A549 (cell line): ENCODE measurements around the gene SLIT3. TPM values are rescaled to one million over a fixed set of nuclear protein-coding genes. Genes with fewer than 3 reads are reported as not detected.

Experiments
- ATAC-seq, 2 experiments: fragments of 200-7000 bp in 1 of 2; fragments of >200 bp in 1 of 2; cut with Nextera tagmentation in 1 of 2; cut with Tn5 transposase in 1 of 2; 3 replicates each; pipeline versions ENCODE4 v1.8.0 to v1.9.1; 2018 to 2020; ENCODE audit warnings: mild to moderate bottlenecking in 1 of 2, moderate library complexity in 1 of 2
- CTCF ChIA-PET: fragments of 300-600 bp; sonication (Branson Sonifier 250); formaldehyde crosslinking; extraction: SDS; loops from one replicate; lab custom pipeline; 2021; ENCODE audit warnings: antibody characterized with exemption, inconsistent platforms; lab: Yijun Ruan, JAX
- POLR2A ChIA-PET: fragments of 350-600 bp; formaldehyde crosslinking; extraction: SDS; loops from one replicate; lab custom pipeline; 2021; ENCODE audit warnings: antibody characterized with exemption, inconsistent platforms; lab: Yijun Ruan, JAX
- DNase-seq, 2 experiments: peaks; one replicate each; pipeline versions ENCODE4 v3.0.0 to v3.0.0-alpha.2; 2011 to 2016; ENCODE audit warnings: low read depth in 1 of 2, low spot score in 1 of 2
- FAIRE-seq: peaks from 2 replicates; lab custom pipeline; 2011; peaks lifted over from hg19 to GRCh38; lab: Jason Lieb, UNC
- H3K27ac ChIP-seq, 2 experiments: fragments of >200 bp; sonication (Bioruptor Twin); formaldehyde crosslinking; 3 replicates each; pipeline ENCODE4 v1.5.1; 2016 to 2017
- H3K4me1 ChIP-seq: fragments of >200 bp; sonication (Bioruptor Twin); formaldehyde crosslinking; 3 replicates; pipeline ENCODE4 v1.6.1; 2016
- H3K4me2 ChIP-seq: fragments of >200 bp; sonication (Bioruptor Twin); formaldehyde crosslinking; 3 replicates; pipeline ENCODE4 v1.6.1; 2016
- H3K4me3 ChIP-seq: fragments of >200 bp; sonication (Bioruptor Twin); formaldehyde crosslinking; 3 replicates; pipeline ENCODE4 v1.5.1; 2016
- H3K9me3 ChIP-seq: fragments of >200 bp; sonication (Bioruptor Twin); formaldehyde crosslinking; 3 replicates; pipeline ENCODE4 v1.6.1; 2016
- CBX2 ChIP-seq: fragments of 200-600 bp; sonication (generic); IDR thresholded peaks from 2 replicates; pipeline ENCODE4 v1.6.1; 2016; ENCODE audit warnings: low read depth, mild to moderate bottlenecking, borderline replicate concordance
- CBX8 ChIP-seq: fragments of 200-600 bp; sonication (generic); IDR thresholded peaks from 2 replicates; pipeline ENCODE4 v1.6.1; 2016
- CEBPB ChIP-seq, 2 experiments: fragments of >200 bp in 1 of 2; sonication (Bioruptor Twin) in 1 of 2; formaldehyde crosslinking in 1 of 2; IDR thresholded peaks; 2 replicates each; pipeline ENCODE4 v1.6.1; 2012 to 2016
- CHD2 ChIP-seq: fragments of 150-350 bp; IDR thresholded peaks from 2 replicates; pipeline ENCODE4 v1.6.1; 2014; ENCODE audit warnings: low read length; ENCODE audit not compliant: partially characterized antibody
- CHD4 ChIP-seq: fragments of 200-600 bp; sonication (generic); IDR thresholded peaks from 2 replicates; pipeline ENCODE4 v1.6.1; 2016; ENCODE audit warnings: antibody characterized with exemption, mild to moderate bottlenecking, borderline replicate concordance
- EP300 ChIP-seq, 2 experiments: fragments of >200 bp; sonication (Bioruptor Twin); formaldehyde crosslinking; IDR thresholded peaks; 2 replicates in 1 of 2; 3 replicates in 1 of 2; pipeline ENCODE4 v1.6.1; 2016 to 2017
- ESRRA ChIP-seq: fragments of 150-350 bp; IDR thresholded peaks from 2 replicates; pipeline ENCODE4 v1.6.1; 2014; ENCODE audit warnings: mild to moderate bottlenecking, low read length, borderline replicate concordance
- FOSL2 ChIP-seq, 2 experiments: fragments of 450-650 bp in 1 of 2; fragments of >200 bp in 1 of 2; sonication (Bioruptor Twin) in 1 of 2; formaldehyde crosslinking; IDR thresholded peaks; 2 replicates each; pipeline versions ENCODE4 v1.5.0 to v1.6.1; 2016 to 2020; ENCODE audit warnings: mild to moderate bottlenecking in 1 of 2, moderate library complexity in 1 of 2
- HEYL ChIP-seq: fragments of 250-450 bp; sonication (Bioruptor Pico); IDR thresholded peaks from 2 replicates; pipeline ENCODE4 v1.8.0; 2021; ENCODE audit warnings: mild to moderate bottlenecking, moderate library complexity
- HOXB13 ChIP-seq: fragments of 250-450 bp; sonication (Bioruptor Pico); IDR thresholded peaks from 2 replicates; pipeline ENCODE4 v1.5.0; 2020; ENCODE audit warnings: low read depth, mild to moderate bottlenecking, moderate library complexity
- HOXB5 ChIP-seq: fragments of 250-450 bp; sonication (Bioruptor Pico); IDR thresholded peaks from 2 replicates; pipeline ENCODE4 v1.5.0; 2020; ENCODE audit warnings: mild to moderate bottlenecking, moderate library complexity
- JUN ChIP-seq, 2 experiments: fragments of >200 bp; sonication (Bioruptor Twin); formaldehyde crosslinking; IDR thresholded peaks; 2 replicates in 1 of 2; 3 replicates in 1 of 2; pipeline ENCODE4 v1.6.1; 2016 to 2017
- JUNB ChIP-seq: fragments of >200 bp; sonication (Bioruptor Twin); formaldehyde crosslinking; IDR thresholded peaks from 2 replicates; pipeline ENCODE4 v1.6.1; 2016
- MAZ ChIP-seq: fragments of 150-350 bp; IDR thresholded peaks from 2 replicates; pipeline ENCODE4 v1.6.1; 2014; ENCODE audit warnings: antibody characterized with exemption, low read depth, low read length, borderline replicate concordance
- MYC ChIP-seq: IDR thresholded peaks from 2 replicates; pipeline ENCODE4 v1.6.1; 2012; ENCODE audit warnings: mild to moderate bottlenecking, inconsistent platforms, low read length, improper control_type of control experiment, borderline replicate concordance
- NPAS2 ChIP-seq: fragments of 250-450 bp; sonication (Bioruptor Pico); IDR thresholded peaks from 2 replicates; pipeline ENCODE4 v1.8.0; 2022; ENCODE audit warnings: mild to moderate bottlenecking, moderate library complexity, borderline replicate concordance
- RARB ChIP-seq: fragments of 250-450 bp; sonication (Bioruptor Pico); IDR thresholded peaks from 2 replicates; pipeline ENCODE4 v1.8.0; 2021; ENCODE audit warnings: mild to moderate bottlenecking, moderate library complexity
- RCOR1 ChIP-seq: fragments of 150-350 bp; IDR thresholded peaks from 2 replicates; pipeline ENCODE4 v1.6.1; 2014; ENCODE audit warnings: antibody characterized with exemption, low read length, low read depth
- TP53 ChIP-seq: fragments of 250-450 bp; sonication (Bioruptor Pico); IDR thresholded peaks from 2 replicates; pipeline ENCODE4 v1.5.0; 2021; ENCODE audit warnings: mild to moderate bottlenecking, moderate library complexity
- ZC3H11A ChIP-seq: fragments of 450-650 bp; IDR thresholded peaks from 2 replicates; pipeline ENCODE4 v1.6.1; 2014; ENCODE audit warnings: antibody characterized with exemption, mild to moderate bottlenecking
- ZFP36 ChIP-seq: fragments of 450-650 bp; IDR thresholded peaks from 2 replicates; pipeline ENCODE4 v1.6.1; 2014; ENCODE audit warnings: borderline replicate concordance; ENCODE audit not compliant: partially characterized antibody
- WGBS: methylation state at CpG from one replicate; pipeline ENCODE4 v1.1.6; 2017; ENCODE audit errors: missing lambda C conversion rate; 5-methylcytosine and 5-hydroxymethylcytosine counted together
- polyA plus RNA-seq, 4 experiments: library from polyadenylated mRNA; depleted of rRNA in 3 of 4; stranded (reverse); fragments of >200 nt; fragmentation: RNase III in 1 of 4; extraction: RNeasy Plus Mini Kit Qiagen cat#74134 plus additional on column Dnase treatment in 1 of 4; gene quantifications; 2 replicates in 3 of 4; 3 replicates in 1 of 4; pipeline ENCODE4 v1.2.3, GENCODE V29; 2011 to 2017
- TF ChIP-seq, protein P1 (sequence below): IDR thresholded peaks from 2 replicates; pipeline ENCODE4 v1.6.1; 2012
- TF ChIP-seq, protein P2 (sequence below): IDR thresholded peaks from 2 replicates; pipeline ENCODE4 v1.6.1; 2012
- TF ChIP-seq, protein P3 (sequence below): fragments of 150-350 bp; IDR thresholded peaks from 2 replicates; pipeline ENCODE4 v1.6.1; 2014; ENCODE audit warnings: low read depth, mild to moderate bottlenecking, low read length
- TF ChIP-seq, protein P4 (sequence below): fragments of >200 bp; sonication (Bioruptor Twin); formaldehyde crosslinking; IDR thresholded peaks from 3 replicates; pipeline ENCODE4 v1.5.1; 2016
- TF ChIP-seq, protein P5 (sequence below): fragments of 450-650 bp; IDR thresholded peaks from 2 replicates; pipeline ENCODE4 v1.6.1; 2014; ENCODE audit warnings: antibody characterized with exemption
- TF ChIP-seq, protein P6 (sequence below): fragments of >200 bp; sonication (Bioruptor Twin); formaldehyde crosslinking; IDR thresholded peaks from 3 replicates; pipeline ENCODE4 v1.6.1; 2016

Gene SLIT3
- polyA plus RNA-seq, 2 of the 4 experiments (the other 2 are of a cell fraction), result 12.7 to 22.9 TPM

DNA sequence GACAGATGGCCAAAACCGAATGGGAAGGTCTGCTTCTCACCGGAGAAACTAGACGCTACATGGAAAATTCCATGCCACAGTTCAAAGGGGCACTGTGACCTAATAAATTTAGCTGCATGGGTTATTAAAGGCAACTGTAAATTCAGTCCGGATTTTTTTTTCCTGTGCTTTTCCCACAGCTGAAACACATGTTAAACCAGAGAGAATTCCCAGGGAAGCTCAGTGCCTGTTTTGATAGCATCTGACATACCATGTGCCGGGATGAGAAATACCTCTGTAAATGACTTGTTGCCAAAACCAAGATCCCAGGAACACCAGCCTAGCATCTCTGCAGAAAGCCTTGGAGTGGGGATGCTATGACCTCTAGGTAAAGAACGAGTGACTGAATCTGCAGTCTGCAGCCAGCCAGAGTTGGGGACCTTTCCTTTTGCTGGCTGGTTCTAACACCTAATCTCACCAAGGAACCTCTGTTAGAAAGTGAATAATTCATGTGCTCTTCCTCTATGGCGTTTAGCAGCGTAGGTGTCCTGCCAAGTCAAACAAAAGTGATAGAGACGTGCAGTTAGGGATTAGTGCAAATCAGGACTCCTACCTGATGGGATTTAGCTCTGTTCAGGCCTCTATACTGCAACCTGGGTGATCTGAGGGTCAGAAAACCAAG lies 77.9 kb downstream of the SLIT3 start:
- no peaks in the 10 kb centered on the region for H3K9me3 ChIP-seq

DNA sequence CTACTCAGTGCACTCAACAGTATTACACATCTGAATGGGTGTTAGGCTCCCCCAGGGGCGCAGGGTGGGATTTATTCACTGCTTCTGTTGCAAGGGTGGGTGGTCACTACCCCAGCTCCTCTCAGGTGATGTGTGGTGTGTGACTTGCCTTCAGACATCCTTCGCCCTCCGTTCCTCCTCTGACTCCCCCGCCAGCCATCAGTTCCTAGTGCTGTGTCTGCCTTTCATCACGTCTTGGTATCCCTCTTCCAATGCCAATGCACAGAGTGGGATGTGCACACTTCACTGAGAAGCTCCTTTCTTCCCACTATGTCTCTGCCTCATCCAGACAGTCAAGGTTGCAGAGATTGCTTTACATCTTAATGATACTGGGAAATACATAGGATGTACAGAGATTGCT lies 79.4 kb downstream of the SLIT3 start:
- TF ChIP-seq, protein P1, sequence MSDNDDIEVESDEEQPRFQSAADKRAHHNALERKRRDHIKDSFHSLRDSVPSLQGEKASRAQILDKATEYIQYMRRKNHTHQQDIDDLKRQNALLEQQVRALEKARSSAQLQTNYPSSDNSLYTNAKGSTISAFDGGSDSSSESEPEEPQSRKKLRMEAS, result no peak
- TF ChIP-seq MAZ (no peak), JUNB (no peak), HOXB5 (no peak), NPAS2 (CRISPR knock-in tag) (no peak), RCOR1 (no peak)
- Histone ChIP-seq H3K9me3 (no peaks in the 10 kb centered on the region), H3K4me1 (peaks cover 32% of the 10 kb centered on the region), H3K4me3 (no peak overlapping the region), H3K27ac (no peak overlapping the region), H3K4me2 (no peak overlapping the region)
- ChIA-PET POLR2A (no interaction called here), CTCF (interaction anchor here (1.1 kb wide), 1 partner anchor 57 kb away, joined by 3 read pairs; no protein-coding TSS in a partner anchor)
- FAIRE-seq (no peak), ATAC-seq (no peak), DNase-seq (no peak)
- 94% methylated on average over 5 of the region's 5 CpGs for WGBS

More for the DNA sequence above, 77.9 kb downstream of the SLIT3 start:
- H3K4me1 ChIP-seq, result peaks cover 28% of the 10 kb centered on the region
- TF ChIP-seq JUN (IDR thresholded peaks at IDR 0.05) (no peak), ZFP36 (no peak), TP53 (CRISPR knock-in tag) (no peak), CBX2 (no peak), FOSL2 (IDR thresholded peaks at IDR 0.05) (no peak), FOSL2 (CRISPR knock-in tag; IDR thresholded peaks at IDR 0.05) (no peak), ESRRA (no peak), CHD4 (no peak), HEYL (no peak), RARB (CRISPR knock-in tag) (no peak), CHD2 (no peak), HOXB5 (no peak), HOXB13 (CRISPR knock-in tag) (no peak), MYC (no peak), CEBPB (IDR thresholded peaks at IDR 0.05) (no peak)
- TF ChIP-seq, protein P2, sequence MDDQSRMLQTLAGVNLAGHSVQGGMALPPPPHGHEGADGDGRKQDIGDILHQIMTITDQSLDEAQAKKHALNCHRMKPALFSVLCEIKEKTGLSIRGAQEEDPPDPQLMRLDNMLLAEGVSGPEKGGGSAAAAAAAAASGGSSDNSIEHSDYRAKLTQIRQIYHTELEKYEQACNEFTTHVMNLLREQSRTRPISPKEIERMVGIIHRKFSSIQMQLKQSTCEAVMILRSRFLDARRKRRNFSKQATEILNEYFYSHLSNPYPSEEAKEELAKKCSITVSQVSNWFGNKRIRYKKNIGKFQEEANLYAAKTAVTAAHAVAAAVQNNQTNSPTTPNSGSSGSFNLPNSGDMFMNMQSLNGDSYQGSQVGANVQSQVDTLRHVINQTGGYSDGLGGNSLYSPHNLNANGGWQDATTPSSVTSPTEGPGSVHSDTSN, result no peak
- TF ChIP-seq, protein P3, sequence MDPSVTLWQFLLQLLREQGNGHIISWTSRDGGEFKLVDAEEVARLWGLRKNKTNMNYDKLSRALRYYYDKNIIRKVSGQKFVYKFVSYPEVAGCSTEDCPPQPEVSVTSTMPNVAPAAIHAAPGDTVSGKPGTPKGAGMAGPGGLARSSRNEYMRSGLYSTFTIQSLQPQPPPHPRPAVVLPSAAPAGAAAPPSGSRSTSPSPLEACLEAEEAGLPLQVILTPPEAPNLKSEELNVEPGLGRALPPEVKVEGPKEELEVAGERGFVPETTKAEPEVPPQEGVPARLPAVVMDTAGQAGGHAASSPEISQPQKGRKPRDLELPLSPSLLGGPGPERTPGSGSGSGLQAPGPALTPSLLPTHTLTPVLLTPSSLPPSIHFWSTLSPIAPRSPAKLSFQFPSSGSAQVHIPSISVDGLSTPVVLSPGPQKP, result no peak
- H3K4me3 ChIP-seq, result no peak overlapping the region
- no peak for FAIRE-seq
- ATAC-seq, result no peak
- DNase-seq, result no peak
- ChIA-PET POLR2A (no interaction called here), CTCF (interaction anchor here (1.4 to 1.7 kb wide), 2 partner anchors 10 to 236 kb away, joined by 3 to 4 read pairs; no protein-coding TSS in a partner anchor)
- no peak overlapping the region for H3K4me2 ChIP-seq
- no peak overlapping the region for H3K27ac ChIP-seq
- 63% methylated on average over 9 of the region's 9 CpGs for WGBS

DNA sequence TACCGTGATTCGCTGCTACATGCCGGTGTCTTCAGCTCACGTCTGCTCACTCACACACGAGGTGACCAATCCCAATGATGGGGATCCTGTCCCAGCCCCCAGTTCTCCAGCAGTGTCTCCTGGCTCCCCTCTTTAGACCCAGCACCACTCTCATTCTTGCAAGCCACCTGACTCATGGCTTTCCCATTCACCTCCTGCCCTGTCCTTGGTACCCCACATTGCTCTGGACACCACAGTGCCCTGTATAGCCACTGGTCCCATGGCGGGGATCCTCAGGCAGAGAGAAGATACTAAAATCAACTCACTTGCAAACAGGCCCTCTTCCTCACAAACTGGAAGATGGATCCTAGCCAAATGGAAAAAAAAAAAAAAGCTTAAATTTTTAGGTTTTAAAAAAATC lies 81.0 kb downstream of the SLIT3 start:
- peaks cover 32% of the 10 kb centered on the region for H3K4me1 ChIP-seq
- DNase-seq (no peak), ATAC-seq (no peak), FAIRE-seq (no peak)
- H3K9me3 ChIP-seq, result no peaks in the 10 kb centered on the region
- POLR2A ChIA-PET, result no interaction called here
- no peak overlapping the region for H3K4me3 ChIP-seq
- 99% methylated on average over 6 of the region's 6 CpGs for WGBS
- H3K27ac ChIP-seq, result no peak overlapping the region
- CTCF ChIA-PET, result interaction anchor here (1.4 to 1.6 kb wide), 2 partner anchors 9 to 23 kb away, joined by 3 read pairs; no protein-coding TSS in a partner anchor
- H3K4me2 ChIP-seq, result no peak overlapping the region; the same call in 2 of the 3 replicates
- TF ChIP-seq, protein P4, sequence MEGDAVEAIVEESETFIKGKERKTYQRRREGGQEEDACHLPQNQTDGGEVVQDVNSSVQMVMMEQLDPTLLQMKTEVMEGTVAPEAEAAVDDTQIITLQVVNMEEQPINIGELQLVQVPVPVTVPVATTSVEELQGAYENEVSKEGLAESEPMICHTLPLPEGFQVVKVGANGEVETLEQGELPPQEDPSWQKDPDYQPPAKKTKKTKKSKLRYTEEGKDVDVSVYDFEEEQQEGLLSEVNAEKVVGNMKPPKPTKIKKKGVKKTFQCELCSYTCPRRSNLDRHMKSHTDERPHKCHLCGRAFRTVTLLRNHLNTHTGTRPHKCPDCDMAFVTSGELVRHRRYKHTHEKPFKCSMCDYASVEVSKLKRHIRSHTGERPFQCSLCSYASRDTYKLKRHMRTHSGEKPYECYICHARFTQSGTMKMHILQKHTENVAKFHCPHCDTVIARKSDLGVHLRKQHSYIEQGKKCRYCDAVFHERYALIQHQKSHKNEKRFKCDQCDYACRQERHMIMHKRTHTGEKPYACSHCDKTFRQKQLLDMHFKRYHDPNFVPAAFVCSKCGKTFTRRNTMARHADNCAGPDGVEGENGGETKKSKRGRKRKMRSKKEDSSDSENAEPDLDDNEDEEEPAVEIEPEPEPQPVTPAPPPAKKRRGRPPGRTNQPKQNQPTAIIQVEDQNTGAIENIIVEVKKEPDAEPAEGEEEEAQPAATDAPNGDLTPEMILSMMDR, result no peak
- TF ChIP-seq CBX8, result no peak
- TF ChIP-seq, protein P5, sequence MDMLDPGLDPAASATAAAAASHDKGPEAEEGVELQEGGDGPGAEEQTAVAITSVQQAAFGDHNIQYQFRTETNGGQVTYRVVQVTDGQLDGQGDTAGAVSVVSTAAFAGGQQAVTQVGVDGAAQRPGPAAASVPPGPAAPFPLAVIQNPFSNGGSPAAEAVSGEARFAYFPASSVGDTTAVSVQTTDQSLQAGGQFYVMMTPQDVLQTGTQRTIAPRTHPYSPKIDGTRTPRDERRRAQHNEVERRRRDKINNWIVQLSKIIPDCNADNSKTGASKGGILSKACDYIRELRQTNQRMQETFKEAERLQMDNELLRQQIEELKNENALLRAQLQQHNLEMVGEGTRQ, result no peak
- no peak for TF ChIP-seq MAZ
- no peak for TF ChIP-seq EP300 (IDR thresholded peaks at IDR 0.05)
- TF ChIP-seq, protein P6, sequence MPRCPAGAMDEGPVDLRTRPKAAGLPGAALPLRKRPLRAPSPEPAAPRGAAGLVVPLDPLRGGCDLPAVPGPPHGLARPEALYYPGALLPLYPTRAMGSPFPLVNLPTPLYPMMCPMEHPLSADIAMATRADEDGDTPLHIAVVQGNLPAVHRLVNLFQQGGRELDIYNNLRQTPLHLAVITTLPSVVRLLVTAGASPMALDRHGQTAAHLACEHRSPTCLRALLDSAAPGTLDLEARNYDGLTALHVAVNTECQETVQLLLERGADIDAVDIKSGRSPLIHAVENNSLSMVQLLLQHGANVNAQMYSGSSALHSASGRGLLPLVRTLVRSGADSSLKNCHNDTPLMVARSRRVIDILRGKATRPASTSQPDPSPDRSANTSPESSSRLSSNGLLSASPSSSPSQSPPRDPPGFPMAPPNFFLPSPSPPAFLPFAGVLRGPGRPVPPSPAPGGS, result no peak
- no peak for TF ChIP-seq ZC3H11A
